Astrocyte of the spinal cord (primary cell): Measurements from ENCODE around the gene WWOX.

ENCODE experiments used
- DNase-seq: peaks from one replicate; pipeline ENCODE4 v3.0.0; 2011; ENCODE audit warnings: low read depth, low spot score
- H3K4me3 ChIP-seq: 2 replicates; pipeline ENCODE4 v1.5.1; 2011; ENCODE audit warnings: low read depth, mild to moderate bottlenecking, low read length, moderate library complexity
- in situ Hi-C: cut with HindIII; loops from 2 replicates; pipeline ENCODE4 v1.10.0; 2017; ENCODE audit warnings: low sequenced_read_pairs
- TF ChIP-seq, protein P1 (sequence below): IDR thresholded peaks from 2 replicates; pipeline ENCODE4 v1.5.1; 2012; ENCODE audit warnings: low read depth, mild to moderate bottlenecking, low read length, inconsistent platforms

The WWOX gene

DNA sequence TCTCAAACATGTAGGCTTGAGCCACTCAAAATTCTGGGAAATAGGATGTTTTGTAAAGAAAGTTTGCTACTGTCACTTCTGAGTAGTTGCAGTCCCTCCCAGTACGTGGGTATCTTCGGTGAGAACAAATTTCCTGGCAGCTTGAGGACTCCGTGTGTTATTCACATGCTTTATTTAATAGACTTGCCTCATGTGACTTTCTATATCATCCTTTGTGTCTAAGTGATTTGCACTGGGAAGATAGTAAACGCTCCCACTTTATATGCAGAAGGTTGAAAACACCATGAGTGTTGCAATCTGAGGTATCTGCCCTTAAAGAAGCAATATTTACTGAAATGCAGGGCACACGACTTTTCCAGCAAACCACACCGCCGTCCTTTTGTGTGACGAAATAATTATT lies 857.4 kb downstream of the WWOX start:
- in situ Hi-C loops: no loop called here
- H3K4me3 ChIP-seq: no peak overlapping the region
- no peak for DNase-seq
- TF ChIP-seq, protein P1, sequence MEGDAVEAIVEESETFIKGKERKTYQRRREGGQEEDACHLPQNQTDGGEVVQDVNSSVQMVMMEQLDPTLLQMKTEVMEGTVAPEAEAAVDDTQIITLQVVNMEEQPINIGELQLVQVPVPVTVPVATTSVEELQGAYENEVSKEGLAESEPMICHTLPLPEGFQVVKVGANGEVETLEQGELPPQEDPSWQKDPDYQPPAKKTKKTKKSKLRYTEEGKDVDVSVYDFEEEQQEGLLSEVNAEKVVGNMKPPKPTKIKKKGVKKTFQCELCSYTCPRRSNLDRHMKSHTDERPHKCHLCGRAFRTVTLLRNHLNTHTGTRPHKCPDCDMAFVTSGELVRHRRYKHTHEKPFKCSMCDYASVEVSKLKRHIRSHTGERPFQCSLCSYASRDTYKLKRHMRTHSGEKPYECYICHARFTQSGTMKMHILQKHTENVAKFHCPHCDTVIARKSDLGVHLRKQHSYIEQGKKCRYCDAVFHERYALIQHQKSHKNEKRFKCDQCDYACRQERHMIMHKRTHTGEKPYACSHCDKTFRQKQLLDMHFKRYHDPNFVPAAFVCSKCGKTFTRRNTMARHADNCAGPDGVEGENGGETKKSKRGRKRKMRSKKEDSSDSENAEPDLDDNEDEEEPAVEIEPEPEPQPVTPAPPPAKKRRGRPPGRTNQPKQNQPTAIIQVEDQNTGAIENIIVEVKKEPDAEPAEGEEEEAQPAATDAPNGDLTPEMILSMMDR: no peak

DNA sequence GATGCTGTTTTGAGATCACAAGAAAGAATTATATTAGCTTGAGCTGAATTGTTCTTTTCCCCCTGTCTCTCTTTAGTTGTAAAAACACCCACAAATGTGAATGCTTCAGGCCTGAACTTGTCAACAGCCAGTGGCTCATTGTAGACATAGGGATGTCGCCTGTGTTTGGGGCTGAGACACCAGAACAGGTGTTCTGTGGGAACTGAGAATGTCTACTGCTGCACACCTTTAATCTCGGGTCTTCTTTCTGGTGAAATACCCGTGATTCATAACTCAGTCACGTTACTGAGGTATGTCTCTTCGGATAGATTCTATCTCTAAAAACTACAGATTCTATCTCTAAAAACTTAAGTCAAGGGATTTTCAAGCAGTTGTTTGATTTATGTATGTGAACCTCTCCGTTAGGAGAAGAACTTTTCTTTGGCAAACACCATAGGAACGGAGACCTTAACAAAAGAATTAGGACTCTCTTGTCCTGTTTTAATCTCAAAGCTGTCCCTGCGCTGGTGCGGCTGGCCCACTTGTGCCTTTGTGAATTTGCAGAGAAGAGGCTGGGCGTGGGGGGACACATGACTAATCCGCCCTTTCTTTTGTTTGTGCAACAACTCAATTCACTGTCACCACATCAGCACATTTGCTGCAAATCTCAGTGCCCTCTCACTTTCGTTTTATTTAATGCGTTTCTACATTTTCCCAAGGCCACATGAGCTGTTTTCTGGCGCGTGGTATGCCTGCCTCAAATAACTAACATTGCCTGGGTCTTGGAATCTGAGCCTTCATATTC lies 858.1 kb downstream of the WWOX start:
- no peak overlapping the region for H3K4me3 ChIP-seq
- in situ Hi-C loops: no loop called here
- TF ChIP-seq, protein P1: no peak
- no peak for DNase-seq

- in situ Hi-C loops: no loop called here
- H3K4me3 ChIP-seq: no peak overlapping the region
- DNase-seq: no peak
- TF ChIP-seq, protein P1: no peak
Measured at GRCh38 chr16:78961464-78961863, 862.0 kb downstream of the WWOX start.

DNA sequence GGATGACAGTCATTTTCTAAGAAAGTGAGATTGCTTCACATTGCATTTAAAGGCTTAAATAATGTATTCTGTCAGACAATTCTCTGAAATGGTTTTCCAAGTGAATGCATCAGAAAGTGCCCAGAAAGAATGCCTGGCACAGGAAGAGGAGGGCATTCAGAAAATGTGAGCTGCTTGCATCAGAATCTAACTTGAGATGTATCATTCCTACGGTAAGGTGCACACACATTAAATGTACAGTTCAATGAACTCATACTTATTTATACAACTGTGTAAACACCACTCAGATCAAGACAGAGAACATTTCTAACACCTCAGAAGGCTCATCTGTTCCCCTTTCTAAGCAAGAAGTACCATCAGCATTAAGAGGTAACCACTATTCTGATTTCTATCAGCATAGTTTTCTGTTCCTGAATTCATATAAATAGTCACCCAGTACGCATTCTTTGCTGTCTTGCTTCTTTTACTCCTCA lies 863.0 kb downstream of the WWOX start:
- TF ChIP-seq, protein P1: no peak
- H3K4me3 ChIP-seq: no peak overlapping the region
- no peak for DNase-seq
- in situ Hi-C loops: no loop called here

DNA sequence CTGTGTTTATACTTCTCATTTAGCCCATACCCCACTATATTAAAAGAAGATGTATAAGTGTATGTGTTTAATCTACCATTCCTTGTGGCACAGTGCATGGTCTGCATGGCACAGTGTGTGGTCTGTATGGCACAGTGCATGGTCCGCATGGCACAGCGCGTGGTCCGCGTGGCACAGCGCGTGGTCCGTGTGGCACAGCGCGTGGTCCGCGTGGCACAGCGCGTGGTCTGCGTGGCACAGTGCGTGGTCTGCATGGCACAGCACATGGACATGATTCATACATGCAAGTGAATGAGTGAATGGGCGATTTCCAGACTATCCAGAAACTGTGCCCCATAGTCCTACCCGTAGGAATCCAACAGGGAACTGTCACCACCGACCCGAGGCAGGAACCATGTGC lies 868.5 kb downstream of the WWOX start:
- TF ChIP-seq, protein P1: no peak
- in situ Hi-C loops: no loop called here
- no peak for DNase-seq
- no peak overlapping the region for H3K4me3 ChIP-seq

DNA sequence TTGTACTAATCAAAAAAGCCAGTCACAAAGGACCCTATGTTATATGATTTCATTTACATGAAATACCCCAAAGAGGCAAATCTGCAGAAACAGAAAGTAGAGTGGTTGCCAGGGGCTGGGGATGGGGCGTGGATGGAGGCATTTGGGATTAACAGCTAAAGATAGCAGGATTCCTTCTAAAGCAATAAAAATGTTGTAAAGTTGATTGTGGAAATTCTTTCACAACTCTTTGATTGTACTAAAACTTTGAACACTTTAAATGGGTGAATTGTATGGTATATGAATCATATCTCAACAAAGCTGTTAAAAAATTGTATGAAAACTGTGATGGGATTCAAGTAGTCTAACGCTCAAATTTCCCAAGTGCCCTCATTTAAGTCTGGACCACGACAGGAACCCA lies 870.3 kb downstream of the WWOX start:
- TF ChIP-seq, protein P1: no peak
- in situ Hi-C loops: no loop called here
- H3K4me3 ChIP-seq: no peak overlapping the region
- DNase-seq: no peak
